ENCODE data around the gene ARHGAP26.
"Not testable (repeated sequence)": the region's sequence is repeated elsewhere in the genome, so short reads cannot be mapped to it uniquely, and the experiment has no call there.

- TF ChIP-seq CTCF, POLR2A, EP300 (IDR thresholded peaks at IDR 0.05): not testable (repeated sequence)
These were observed 158.8 kb downstream of the ARHGAP26 start for GRCh38 chr5:142928999-142929398.
